ENCODE data around the gene INPPL1. TPM values are rescaled to one million over a fixed set of nuclear protein-coding genes. Genes with fewer than 3 reads are reported as not detected.

The INPPL1 gene
- total RNA-seq, 1 experiment from 2014 or later: 90.2 TPM

GRCh38 chr11:72227316-72228228, 3.0 kb downstream of the INPPL1 start:
- ChIA-PET POLR2A (no interaction called here), CTCF (interaction anchor here (1.1 to 1.9 kb wide), 3 partner anchors 21 to 203 kb away, joined by 3 to 10 read pairs (median 4); no protein-coding TSS in a partner anchor)
- no peak for DNase-seq (ENCODE audit: unreplicated experiment)
- no peak for TF ChIP-seq CTCF (IDR thresholded peaks at IDR 0.05; ENCODE audit: unreplicated experiment)
- H3K9me3 Mint-ChIP-seq (ENCODE audit: unreplicated experiment): no peaks in the 10 kb centered on the region
- no peak overlapping the region for H3K4me3 Mint-ChIP-seq (ENCODE audit: unreplicated experiment)
- peaks cover 8% of the 10 kb centered on the region for H3K4me1 Mint-ChIP-seq (ENCODE audit: insufficient read depth, unreplicated experiment)
- H3K27ac Mint-ChIP-seq (ENCODE audit: low read depth, unreplicated experiment): no peak overlapping the region
- intact Hi-C loops (cut with micrococcal nuclease): no loop called here
- H3K27me3 Mint-ChIP-seq (ENCODE audit: insufficient read depth, unreplicated experiment): no peaks in the 10 kb centered on the region
- BruUV-seq (replicated peaks): no TSS peak
- H3K36me3 Mint-ChIP-seq (ENCODE audit: insufficient read depth, unreplicated experiment): peaks cover 44% of the 10 kb centered on the region

- CTCF ChIA-PET: interaction anchor here (0.7 to 1.9 kb wide), 4 partner anchors 20 to 203 kb away, joined by 3 to 10 read pairs (median 4); no protein-coding TSS in a partner anchor
- DNase-seq (ENCODE audit: unreplicated experiment): no peak
- Mint-ChIP-seq H3K36me3 (ENCODE audit: insufficient read depth, unreplicated experiment) (peaks cover 46% of the 10 kb centered on the region), H3K4me3 (ENCODE audit: unreplicated experiment) (no peak overlapping the region), H3K27me3 (ENCODE audit: insufficient read depth, unreplicated experiment) (no peaks in the 10 kb centered on the region), H3K9me3 (ENCODE audit: unreplicated experiment) (no peaks in the 10 kb centered on the region), H3K27ac (ENCODE audit: low read depth, unreplicated experiment) (no peak overlapping the region), H3K4me1 (ENCODE audit: insufficient read depth, unreplicated experiment) (peaks cover 8% of the 10 kb centered on the region)
- intact Hi-C loops (cut with micrococcal nuclease): no loop called here
- TF ChIP-seq CTCF (IDR thresholded peaks at IDR 0.05; ENCODE audit: unreplicated experiment): no peak
- POLR2A ChIA-PET: no interaction called here
- BruUV-seq (replicated peaks): no TSS peak
These were observed 3.8 kb downstream of the INPPL1 start for GRCh38 chr11:72228229-72228843.

GRCh38 chr11:72228844-72229231, 4.3 kb downstream of the INPPL1 start:
- ChIA-PET POLR2A (no interaction called here), CTCF (interaction anchor here (0.7 to 1.2 kb wide), 3 partner anchors 19 to 204 kb away, joined by 3 to 4 read pairs (median 3); no protein-coding TSS in a partner anchor)
- Mint-ChIP-seq H3K27me3 (ENCODE audit: insufficient read depth, unreplicated experiment) (no peaks in the 10 kb centered on the region), H3K4me3 (ENCODE audit: unreplicated experiment) (no peak overlapping the region), H3K27ac (ENCODE audit: low read depth, unreplicated experiment) (no peak overlapping the region), H3K9me3 (ENCODE audit: unreplicated experiment) (no peaks in the 10 kb centered on the region), H3K4me1 (ENCODE audit: insufficient read depth, unreplicated experiment) (peaks cover 8% of the 10 kb centered on the region), H3K36me3 (ENCODE audit: insufficient read depth, unreplicated experiment) (peaks cover 46% of the 10 kb centered on the region)
- DNase-seq (ENCODE audit: unreplicated experiment): no peak
- no TSS peak for BruUV-seq (replicated peaks)
- no peak for TF ChIP-seq CTCF (IDR thresholded peaks at IDR 0.05; ENCODE audit: unreplicated experiment)
- intact Hi-C loops (cut with micrococcal nuclease): no loop called here

GRCh38 chr11:72229336-72229924, 4.9 kb downstream of the INPPL1 start:
- Mint-ChIP-seq H3K9me3 (ENCODE audit: unreplicated experiment) (no peaks in the 10 kb centered on the region), H3K27ac (ENCODE audit: low read depth, unreplicated experiment) (no peak overlapping the region), H3K4me3 (ENCODE audit: unreplicated experiment) (no peak overlapping the region)

More at GRCh38 chr11:72229336-72229924, 4.9 kb downstream of the INPPL1 start:
- H3K4me1 Mint-ChIP-seq (ENCODE audit: insufficient read depth, unreplicated experiment): peaks cover 8% of the 10 kb centered on the region
- no TSS peak for BruUV-seq (replicated peaks)
- no peak for DNase-seq (ENCODE audit: unreplicated experiment)
- peaks cover 52% of the 10 kb centered on the region for H3K36me3 Mint-ChIP-seq (ENCODE audit: insufficient read depth, unreplicated experiment)
- POLR2A ChIA-PET: no interaction called here
- CTCF ChIA-PET: interaction anchor here (0.7 to 1.2 kb wide), 3 partner anchors 9 to 204 kb away, joined by 3 to 4 read pairs (median 4); no protein-coding TSS in a partner anchor
- no peaks in the 10 kb centered on the region for H3K27me3 Mint-ChIP-seq (ENCODE audit: insufficient read depth, unreplicated experiment)
- no peak for TF ChIP-seq CTCF (IDR thresholded peaks at IDR 0.05; ENCODE audit: unreplicated experiment)
- intact Hi-C loops (cut with micrococcal nuclease): no loop called here
